ENCODE results near the gene CCDC60.

GRCh38 chr12:119479121-119479561 lies 144.6 kb downstream of the CCDC60 start:
- no peak for TF ChIP-seq POLR2AphosphoS5 (IDR thresholded peaks at IDR 0.05)
- TF ChIP-seq CTCF (IDR thresholded peaks at IDR 0.05) = no peak
- TF ChIP-seq POLR2A (IDR thresholded peaks at IDR 0.05) = no peak

Data from breast epithelium (tissue), 3 donors.